NCI-H1048 (cell line): ENCODE results near the gene TTN.
"Not testable (repeated sequence)": the region's sequence is repeated elsewhere in the genome, so short reads cannot be mapped to it uniquely, and the experiment has no call there.

ENCODE experiments used
- DNase-seq: peaks from one replicate; lab custom pipeline; 2025; lab: John Stamatoyannopoulos, UW

TTN gene

DNA sequence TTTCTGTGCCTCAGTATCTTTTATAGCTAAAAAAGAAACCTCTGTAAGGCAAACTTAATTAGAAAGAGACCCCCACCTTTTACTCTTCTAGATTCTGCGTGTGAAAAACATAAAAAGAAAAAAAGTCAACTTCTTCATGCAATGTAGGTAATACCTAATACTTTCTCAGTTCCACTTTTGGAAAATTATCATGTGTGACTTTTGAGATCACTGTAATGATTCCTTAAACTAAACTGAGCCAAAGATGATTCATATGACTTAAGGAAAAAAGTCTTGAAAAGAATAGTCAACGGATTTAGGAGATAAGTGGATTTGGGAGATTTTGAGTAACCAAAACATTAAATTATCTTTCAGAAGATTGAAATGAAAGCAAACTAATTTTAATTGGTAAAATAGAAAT is 278.0 kb downstream of the TTN start:
- DNase-seq, result no peak

DNA sequence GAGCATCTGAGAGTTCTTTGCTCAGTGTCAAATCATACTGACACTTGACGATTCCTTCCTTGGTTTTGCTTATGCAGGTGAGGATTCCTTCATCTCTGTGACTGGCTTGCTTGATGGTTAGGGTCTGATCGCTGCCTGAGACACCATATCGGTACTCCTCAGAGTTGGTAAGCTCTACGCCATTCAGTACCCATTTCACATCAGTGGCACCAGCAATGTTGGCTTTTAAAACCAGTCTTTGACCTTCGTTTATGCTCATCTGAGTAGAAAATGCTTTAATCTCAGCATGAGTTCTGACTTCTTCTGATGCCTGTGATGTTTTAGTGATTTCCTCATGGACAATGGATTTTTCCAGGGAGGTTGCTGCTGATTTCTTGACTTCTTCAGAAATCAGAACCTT is 278.6 kb downstream of the TTN start:
- DNase-seq, result no peak

DNA sequence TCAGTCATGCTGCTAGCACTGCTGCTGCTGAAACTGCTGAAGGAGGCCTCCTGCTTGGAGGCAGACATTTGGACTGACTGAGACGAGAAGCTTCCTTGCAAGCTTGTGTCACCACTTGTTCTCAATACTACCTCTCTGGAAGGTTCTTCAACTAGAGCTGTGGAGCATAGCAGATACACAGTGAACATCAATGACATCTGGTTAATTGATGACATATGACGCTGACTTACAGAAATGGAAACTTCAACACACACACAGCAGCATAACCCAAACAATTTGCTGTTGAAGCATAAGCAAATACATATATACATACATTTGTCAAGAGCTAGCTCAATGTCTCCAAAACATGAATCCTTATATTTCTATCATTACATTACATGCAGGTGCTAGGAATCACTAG is 279.6 kb downstream of the TTN start:
- no peak for DNase-seq

DNA sequence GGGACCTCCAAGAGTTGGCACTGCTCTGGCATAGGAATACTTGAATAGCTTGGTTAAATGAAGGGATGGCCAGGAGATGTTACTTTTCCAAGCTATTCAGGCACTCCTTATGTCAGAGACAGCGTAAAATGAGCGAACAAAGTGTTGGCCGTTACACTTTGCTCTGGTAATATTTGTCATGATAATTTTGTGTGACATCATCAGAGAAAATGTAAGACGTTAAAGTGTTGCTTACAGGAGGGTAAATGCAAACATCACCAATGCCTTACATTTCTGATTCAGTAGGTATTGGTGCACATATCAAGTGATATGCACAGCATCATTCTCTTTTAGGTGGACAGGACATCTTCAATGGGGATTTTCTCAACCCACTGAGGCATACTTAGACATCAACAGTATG is 281.0 kb downstream of the TTN start:
- no peak for DNase-seq

DNA sequence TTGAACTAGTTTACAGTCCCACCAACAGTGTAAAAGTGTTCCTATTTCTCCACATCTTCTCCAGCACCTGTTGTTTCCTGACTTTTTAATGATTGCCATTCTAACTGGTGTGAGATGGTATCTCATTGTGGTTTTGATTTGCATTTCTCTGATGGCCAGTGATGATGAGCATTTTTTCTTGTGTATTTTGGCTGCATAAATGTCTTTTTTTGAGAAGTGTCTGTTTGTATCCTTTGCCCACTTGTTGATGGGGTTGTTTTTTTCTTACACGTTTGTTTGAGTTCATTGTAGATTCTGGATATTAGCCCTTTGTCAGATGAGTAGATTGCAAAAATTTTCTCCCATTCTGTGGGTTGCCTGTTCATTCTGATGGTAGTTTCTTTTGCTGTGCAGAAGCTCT is 281.8 kb downstream of the TTN start:
- DNase-seq, result not testable (repeated sequence)

DNA sequence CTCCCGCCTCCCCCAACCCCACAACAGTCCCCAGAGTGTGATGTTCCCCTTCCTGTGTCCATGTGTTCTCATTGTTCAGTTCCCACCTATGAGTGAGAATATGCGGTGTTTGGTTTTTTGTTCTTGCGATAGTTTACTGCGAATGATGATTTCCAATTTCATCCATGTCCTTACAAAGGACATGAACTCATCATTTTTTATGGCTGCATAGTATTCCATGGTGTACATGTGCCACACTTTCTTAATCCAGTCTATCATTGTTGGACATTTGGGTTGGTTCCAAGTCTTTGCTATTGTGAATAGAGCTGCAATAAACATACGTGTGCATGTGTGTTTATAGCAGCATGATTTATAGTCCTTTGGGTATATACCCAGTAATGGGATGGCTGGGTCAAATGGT is 282.2 kb downstream of the TTN start:
- DNase-seq, result not testable (repeated sequence)

DNA sequence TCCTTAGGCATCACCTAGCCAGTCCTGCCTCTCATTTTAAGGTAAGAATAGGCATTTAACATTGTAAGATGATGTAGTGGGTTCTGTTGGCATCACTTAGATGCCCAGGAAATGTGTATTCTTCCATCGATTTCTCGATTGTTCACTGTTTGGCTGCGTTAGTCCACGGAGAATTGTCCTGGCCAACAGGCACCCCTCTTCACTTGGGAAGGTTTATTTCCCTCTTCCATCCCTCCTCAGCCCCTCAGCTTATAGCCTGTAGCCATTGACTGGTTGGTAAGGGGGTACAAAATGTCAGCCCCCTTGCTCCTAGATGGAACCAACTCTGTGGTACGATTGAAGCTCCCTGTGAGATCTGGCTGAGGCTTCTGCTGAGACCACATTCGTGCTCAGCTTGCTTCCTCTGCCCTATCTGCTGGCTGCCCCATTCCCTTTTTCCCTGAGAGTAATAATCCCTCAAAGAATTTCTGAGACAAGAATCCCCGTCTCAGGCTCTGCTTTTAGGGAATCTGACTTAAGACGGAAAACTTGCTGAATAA is 283.6 kb downstream of the TTN start:
- no peak for DNase-seq

DNA sequence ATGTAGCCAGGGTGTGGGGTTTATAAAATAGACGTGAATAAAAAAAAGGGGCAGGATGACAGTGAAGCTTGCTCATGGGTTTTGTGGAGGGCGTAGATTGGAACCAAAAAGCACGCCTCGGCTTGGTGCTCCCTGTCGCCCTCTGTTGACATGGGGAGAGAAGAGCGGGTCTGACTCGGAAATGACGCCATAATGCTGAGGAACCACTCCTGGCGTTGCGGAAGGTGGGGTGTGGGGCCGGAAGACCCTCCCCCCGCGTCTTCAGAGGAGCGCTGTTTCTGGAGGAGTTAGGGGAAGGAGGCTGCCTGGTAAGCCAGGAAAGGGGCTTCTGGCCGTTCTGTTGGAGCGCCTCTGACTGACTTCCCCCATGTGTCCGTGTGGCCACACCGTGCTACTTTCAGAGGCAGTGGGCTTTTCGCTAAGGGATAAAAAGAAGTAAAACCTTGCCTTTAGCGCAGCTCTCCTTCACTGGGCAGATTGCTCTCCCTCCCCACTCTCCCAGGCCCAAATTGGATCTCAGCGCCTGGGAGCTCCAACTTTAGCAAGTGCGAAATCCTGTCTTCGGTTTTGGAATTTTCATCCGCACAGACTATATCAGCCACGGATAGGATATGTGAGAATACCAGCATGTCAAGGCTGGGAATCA is 284.1 kb downstream of the TTN start:
- DNase-seq, result peak; percentile 68

DNA sequence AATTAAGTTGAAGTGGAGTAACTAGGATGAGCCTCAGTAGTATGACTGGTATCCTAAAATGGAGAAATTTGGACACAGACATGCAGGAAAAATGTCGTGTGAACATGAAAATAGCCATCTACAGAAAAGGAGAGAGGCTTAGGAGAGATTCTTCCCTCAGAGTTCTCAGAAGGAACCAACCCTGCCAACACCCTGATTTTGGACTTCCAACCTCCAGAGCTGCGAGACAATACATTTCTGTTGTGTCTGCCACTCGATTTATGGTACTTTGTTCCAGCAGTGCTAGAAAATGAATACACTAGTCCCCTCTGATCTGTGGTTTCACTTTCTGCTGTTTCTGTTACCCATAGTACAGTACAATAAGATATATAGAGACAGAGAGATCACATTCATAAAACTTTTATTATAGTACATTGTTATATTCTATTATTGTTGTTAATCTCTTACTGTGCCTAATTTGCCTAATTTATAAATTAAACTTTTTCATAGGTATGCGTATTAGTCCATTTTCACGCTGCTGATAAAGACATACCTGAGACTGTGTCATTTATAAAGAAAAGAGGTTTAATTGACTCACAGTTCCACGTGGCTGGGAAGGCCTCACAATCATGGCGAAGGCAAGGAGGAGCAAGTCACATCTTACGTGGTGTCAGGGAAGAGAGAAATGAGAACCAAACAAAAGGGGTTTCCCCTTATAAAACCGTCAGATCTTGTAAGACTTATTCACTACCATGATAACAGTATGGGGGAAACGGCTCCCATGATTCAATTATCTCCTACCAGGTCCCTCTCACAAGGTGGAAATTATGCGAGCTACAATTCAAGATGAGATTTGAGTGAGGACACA is 285.7 kb downstream of the TTN start:
- DNase-seq, result no peak

DNA sequence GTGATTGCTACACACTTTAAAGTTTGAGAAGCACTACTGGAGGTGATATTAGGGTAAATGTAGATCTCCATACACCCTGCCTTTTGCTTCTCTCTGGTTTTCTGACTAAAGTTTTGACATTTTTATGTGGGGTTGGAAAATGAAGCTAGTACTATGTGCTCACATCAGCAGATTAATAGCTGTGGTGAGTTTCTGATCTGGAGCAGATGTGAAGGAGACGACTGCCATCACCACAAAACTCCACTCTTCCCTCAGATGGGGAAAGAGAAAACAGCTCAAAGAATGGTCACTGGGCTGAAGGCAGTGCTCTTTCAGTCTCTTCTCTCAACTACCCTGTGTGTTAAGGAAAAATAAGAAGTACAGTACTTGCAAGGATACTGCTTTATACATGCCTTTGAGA is 289.7 kb downstream of the TTN start:
- no peak for DNase-seq

DNA sequence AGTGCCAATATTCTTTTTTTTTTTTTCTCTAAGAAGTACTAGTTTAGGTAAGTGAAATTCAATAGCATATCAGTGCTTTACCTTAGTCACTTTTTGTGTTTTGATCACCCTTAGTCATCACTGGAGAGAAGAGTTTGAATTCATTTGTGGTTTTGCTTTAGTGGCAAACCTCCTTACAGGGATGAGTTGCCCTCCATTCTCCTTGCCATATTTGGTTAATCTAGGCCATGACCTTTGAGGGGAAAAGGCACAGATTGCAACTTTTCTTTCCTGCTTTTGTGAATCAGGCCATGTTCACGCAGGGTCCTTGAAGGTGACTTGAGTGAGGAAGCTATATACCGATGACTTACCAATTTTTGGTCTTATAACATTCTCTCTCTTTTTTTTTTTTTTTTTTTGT is 292.6 kb downstream of the TTN start:
- DNase-seq, result no peak

DNA sequence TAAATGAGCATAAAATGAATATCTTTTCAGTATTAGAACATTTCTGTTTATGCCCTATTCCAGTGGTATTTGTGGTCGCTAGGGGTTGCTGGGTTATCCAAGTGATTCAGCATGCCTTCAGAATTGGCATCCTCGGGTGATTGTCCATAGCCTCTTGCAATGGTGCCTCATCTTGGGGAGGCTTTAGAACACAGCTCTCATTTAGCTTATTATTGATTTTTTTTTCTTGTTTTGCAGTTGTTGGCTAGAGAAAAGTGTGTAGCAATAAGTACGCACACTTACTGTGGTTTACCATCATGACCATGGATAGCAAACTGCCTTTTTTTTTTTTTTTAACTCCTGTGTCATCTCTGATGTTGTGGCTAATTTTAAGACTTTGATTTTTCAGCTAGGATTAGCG is 293.3 kb downstream of the TTN start:
- no peak for DNase-seq

DNA sequence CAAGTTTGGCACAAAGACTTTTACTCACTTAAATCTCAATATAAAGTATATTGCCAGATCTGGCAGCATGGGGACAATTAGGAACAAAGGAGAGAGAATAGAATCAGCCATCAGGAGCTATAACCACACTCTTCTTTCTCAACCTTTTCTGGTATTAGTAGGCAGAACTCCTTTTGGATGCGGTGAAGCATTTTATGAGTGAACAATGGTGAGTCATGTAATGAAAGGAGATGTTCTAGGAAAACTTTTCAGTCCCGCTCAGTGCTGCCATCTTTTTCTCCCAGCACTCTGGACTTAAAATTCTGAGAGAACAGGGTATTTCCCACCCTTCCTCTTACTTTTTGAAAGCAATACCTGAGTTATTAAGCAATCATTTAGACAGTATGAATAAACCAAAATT is 294.7 kb downstream of the TTN start:
- no peak for DNase-seq

DNA sequence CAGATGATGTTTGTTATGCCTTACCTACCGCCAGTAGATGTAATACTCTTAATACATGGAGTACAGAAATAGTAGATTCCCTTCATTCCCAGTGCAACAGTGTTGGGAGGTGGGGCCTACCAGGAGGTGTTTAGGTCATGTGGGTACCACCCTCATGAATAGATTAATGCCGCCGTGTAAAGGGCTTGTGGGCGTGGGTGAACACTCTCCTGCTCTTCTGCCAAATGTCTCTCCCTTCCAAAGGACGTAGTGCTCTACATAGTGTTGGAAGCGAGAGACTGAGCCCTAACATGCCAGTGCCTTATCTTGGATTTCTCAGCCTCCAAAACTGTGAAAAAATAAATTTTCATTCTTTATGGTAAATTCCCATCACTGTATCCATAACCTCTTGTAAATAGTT is 296.8 kb downstream of the TTN start:
- no peak for DNase-seq

DNA sequence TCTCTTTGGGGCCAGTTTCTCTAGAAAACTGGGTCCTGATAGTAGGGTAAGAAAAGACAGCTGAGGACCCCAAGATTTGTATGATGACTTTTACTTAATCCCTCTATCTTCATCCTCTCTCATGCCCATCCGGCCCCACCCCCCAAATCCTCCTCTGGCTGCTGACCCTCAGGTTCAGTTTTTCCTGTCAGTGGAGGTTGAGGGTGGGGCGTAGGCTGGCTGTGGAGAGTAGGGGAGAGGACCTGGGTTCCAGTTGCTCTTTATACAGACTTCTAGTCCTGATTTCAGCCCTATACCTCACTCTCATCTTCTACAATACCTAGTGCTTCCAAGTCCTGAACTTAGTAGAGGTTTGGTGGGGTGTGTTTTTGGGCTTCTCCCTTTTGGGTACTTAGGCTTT is 298.6 kb downstream of the TTN start:
- no peak for DNase-seq

DNA sequence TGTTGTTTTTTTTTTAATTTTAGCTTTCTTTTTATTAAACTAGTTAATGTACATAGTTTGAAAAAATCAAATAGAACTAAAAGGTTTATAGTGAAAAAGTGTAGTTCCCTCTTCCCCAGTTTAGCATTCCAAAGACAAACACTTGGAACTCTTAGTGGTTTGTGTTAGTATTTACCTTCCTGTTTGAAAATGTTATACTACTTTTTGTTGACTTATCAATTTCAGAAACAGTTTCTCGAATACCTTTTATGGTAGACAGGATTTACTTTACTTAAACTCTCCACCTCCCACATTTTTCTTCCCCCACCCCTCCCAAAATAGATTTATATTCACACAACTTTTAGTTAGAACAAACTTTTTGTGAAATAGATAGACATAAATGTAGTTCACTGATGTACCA is 300.3 kb downstream of the TTN start:
- DNase-seq, result no peak

DNA sequence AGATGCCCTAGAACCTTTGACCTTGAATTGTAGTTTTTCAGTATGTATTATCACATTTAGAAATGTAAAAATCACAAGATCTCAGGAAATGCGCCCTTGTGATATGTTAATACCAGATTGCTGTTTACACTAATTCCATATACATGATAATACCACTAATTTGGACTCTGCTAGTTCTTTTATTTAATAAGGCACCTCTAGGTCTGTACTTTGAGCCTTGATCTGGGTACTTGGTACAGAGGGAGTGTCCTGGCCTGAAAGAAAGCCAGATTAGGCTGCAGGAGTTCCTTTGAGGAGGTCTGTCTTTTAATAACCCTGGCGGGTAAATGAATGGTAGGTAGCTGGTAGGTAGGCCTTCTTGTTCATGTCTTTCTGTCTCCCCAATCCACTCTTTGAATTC is 300.7 kb downstream of the TTN start:
- DNase-seq, result no peak

DNA sequence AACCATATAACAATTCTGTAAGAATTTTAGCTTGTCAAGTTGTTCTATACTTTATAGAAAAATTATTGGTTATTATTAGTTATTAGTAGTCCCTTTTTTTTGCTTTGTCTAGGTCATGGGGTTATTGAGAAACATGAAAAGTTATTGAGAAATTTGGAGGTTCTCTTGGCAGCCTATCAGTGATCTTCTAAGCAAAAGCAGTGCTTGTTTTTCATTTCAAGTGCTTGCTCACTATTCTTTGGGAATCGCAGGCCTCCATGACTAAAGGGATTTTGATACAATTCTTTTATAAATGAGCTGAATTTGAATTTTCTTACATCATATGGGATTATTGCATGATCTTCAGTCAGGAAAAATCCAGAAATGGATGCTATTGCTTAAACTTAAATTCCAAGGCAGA is 301.1 kb downstream of the TTN start:
- no peak for DNase-seq

DNA sequence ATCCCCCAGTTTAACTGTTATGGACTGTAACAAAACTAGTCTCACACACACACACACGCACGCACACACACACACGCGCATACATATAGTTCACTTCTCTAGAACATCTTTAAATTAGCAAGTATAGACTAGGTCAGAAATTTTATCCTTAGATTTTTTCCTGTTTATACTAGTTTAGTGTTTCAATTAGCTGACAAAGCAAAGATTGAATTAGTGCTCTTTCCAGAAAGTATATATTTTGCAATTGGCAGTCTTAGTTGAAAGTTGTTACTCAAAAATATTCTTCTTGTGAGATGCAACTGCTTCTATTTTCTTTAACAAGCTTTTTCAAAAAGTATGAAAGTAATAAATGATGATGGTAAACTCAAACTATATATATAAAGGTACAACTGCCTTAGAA is 304.5 kb downstream of the TTN start:
- no peak for DNase-seq

DNA sequence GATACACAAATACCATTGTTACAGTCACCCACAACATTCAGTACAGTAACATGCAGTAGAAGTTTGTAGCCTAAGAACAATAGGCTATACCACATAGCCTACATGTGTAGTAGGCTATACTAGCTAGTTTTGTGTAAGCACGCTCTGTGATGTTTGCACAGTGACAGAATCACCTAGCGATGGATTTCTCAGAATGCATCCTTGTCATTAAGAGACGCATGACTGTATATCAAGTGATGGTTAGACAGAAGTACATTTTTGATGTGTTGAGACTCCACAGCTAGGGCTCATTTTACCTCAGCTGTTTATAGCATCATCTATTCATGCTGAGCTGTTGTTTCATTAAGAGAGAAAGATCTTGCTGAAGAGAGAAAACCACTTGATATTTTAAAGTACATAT is 307.6 kb downstream of the TTN start:
- DNase-seq, result no peak

DNA sequence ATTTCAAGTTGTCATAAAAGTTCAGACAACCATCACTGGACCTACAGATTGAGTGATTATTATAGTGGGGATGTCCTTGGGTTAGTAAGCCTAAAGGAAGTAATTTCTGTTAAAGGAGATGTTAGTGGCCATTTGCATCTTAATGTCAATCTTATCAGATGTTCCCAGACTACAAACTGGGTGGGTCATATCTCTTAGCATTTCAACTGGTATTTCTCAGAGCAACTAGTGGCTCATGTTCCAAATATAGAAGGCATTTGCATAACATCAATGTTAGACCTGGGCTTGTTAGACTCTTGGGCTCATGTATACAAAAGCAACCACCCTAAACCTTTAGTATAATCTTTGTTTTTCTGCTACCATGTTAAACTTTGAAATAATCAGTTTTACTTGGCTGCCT is 309.1 kb downstream of the TTN start:
- DNase-seq, result no peak

DNA sequence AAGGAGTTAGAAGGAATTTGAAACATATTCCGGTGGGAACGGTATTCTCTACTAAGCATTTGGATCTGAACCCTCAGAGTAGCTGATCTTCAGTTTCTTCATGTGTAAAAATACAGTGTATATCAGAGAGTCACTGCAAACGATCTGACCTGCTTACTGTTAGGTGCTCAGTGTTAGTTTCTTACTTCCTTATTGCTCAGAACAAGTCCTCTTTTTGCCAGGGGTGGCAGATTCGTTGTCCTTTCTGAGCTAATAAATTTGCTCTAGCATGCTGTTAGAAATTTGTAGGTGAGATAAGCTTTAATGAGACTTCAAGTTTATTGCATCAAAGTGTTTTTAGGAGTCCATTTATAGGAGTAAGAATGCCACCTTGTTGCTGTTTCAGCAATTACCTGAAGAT is 311.2 kb downstream of the TTN start:
- no peak for DNase-seq

DNA sequence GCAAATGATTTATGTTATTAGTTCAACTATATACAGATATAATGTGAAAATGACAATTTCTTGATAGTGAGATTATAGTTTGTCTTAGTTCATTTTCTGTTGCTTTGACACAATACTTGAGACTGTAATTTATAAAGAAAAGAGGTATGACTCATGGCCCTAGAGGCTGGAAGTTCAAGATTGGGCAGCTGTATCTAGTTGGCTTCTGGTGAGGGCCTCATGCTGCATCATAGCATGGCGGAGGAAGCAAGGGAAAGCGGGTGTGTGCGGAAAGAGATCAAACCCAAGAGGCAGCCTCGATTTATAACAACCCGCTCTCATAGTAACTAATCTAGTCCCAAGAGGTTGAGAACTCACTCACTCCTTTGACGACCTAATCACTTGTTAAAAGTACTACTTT is 315.6 kb downstream of the TTN start:
- DNase-seq, result no peak

DNA sequence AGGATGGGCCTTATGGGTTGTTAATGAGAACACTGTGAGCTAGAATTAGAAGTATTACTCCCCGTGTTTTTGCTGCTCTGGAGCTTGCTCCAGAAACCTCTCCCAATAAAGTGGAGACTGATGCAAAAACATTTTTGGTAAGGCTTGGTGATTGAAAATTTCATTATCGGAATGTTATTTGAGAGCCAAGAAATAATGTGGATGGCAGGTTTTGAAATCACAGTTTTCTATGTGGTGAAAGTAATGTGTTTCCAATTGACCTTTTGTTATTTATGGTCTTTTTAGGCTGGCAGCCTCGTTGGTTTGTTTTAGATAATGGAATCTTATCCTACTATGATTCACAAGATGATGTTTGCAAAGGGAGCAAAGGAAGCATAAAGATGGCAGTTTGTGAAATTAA is 321.9 kb downstream of the TTN start:
- DNase-seq, result no peak
